Spinal cord (tissue), 10 donors: ENCODE results near the gene SCFD2. TPM values are rescaled to one million over a fixed set of nuclear protein-coding genes. Genes with fewer than 3 reads are reported as not detected.

Experiments
- DNase-seq, 6 donors: peaks; one replicate each; pipeline versions ENCODE4 v3.0.0 to v3.0.0-alpha.2; 2013 to 2015; ENCODE audit warnings: low spot score in 6 of 6, low read depth in 4 of 6
- H3K27ac ChIP-seq: one replicate; pipeline ENCODE4 v1.5.1; 2013; ENCODE audit warnings: low read depth, low read length, control low read depth
- H3K27me3 ChIP-seq: one replicate; pipeline ENCODE4 v1.6.1; 2013; ENCODE audit warnings: low read length; ENCODE audit not compliant: control insufficient read depth, insufficient read depth
- H3K36me3 ChIP-seq: one replicate; pipeline ENCODE4 v1.6.1; 2013; ENCODE audit warnings: low read length; ENCODE audit not compliant: control insufficient read depth, insufficient read depth
- H3K4me1 ChIP-seq: one replicate; pipeline ENCODE4 v1.6.1; 2013; ENCODE audit warnings: low read length; ENCODE audit not compliant: control insufficient read depth, insufficient read depth
- H3K4me3 ChIP-seq: one replicate; pipeline ENCODE4 v1.5.1; 2013; ENCODE audit warnings: low read depth, low read length, control low read depth
- H3K9me3 ChIP-seq: one replicate; pipeline ENCODE4 v1.6.1; 2013; ENCODE audit warnings: low read length; ENCODE audit not compliant: control insufficient read depth, insufficient read depth
- WGBS: methylation state at CpG from one replicate; pipeline ENCODE4 v1.1.5; 2013; ENCODE audit warnings: missing lambda C conversion rate; ENCODE audit not compliant: insufficient coverage; 5-methylcytosine and 5-hydroxymethylcytosine counted together
- polyA plus RNA-seq, 2 donors: library from polyadenylated mRNA; unstranded; fragments of 120-200 nt; gene quantifications; one replicate each; pipeline ENCODE4 v1.2.1, GENCODE V29; 2013; ENCODE audit not compliant: insufficient read length in 2 of 2
- total RNA-seq, 2 donors: library from RNA; depleted of rRNA in 1 of 2; stranded (reverse); fragments of 120-200 nt in 1 of 2; fragments of >200 nt in 1 of 2; gene quantifications; one replicate each; pipeline versions ENCODE4 v1.2.3 to v1.2.4, GENCODE V29; 2013 to 2014
- donor health status: healthy.

Gene SCFD2
- total and polyA plus RNA-seq, 4 donors: 15.6 to 19.5 (median 17.7) TPM

DNA sequence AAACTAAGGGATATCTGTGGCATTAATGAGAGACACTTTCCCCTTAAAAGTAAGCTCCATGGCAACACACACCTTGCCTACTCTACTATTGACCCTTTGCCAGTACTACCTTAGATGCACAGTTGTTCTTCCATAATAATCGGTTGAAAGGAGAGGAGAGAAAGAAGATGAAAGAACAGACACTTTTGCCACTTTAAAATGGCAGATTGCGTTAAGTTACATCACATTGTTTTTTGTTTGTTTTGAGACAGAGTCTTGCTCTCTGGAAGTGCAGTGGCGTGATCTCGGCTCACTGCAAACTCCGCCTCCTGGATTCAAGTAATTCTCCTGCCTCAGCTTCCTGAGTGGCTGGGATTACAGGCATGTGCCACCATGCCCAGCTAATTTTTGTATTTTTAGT, 239.8 kb downstream of the SCFD2 start:
- H3K27me3 ChIP-seq: no peaks in the 10 kb centered on the region
- no peak overlapping the region for H3K27ac ChIP-seq
- no peaks in the 10 kb centered on the region for H3K9me3 ChIP-seq
- H3K4me1 ChIP-seq: no peaks in the 10 kb centered on the region
- H3K4me3 ChIP-seq: no peak overlapping the region
- WGBS: 100% methylated on average over 4 of the region's 5 CpGs
- no peak for DNase-seq
- H3K36me3 ChIP-seq: no peaks in the 10 kb centered on the region

DNA sequence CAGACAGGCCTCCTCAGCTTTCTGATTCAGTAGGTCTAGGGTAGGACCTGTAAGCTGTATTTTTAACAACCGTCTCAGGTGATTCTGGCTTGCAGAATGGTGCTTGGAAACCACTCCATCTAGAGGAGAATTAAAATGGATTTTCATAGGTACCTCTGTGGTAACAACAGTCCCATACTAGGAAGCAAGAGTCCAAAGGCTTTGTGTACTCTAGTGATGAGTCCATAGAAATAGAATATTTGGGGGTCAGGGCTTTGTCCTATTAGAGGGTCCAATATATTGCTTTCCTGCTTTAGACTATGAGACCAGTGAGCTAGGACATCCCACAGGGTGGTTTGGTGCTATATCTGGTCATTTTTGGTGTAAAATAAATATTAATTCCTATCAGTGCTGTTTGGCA, 242.0 kb downstream of the SCFD2 start:
- no peaks in the 10 kb centered on the region for H3K27me3 ChIP-seq
- no peak overlapping the region for H3K4me3 ChIP-seq
- H3K27ac ChIP-seq: no peak overlapping the region
- H3K9me3 ChIP-seq: no peaks in the 10 kb centered on the region
- H3K4me1 ChIP-seq: no peaks in the 10 kb centered on the region
- no peaks in the 10 kb centered on the region for H3K36me3 ChIP-seq
- no peak for DNase-seq
- no CpG with 5 or more reads among the region's 1 CpG for WGBS

DNA sequence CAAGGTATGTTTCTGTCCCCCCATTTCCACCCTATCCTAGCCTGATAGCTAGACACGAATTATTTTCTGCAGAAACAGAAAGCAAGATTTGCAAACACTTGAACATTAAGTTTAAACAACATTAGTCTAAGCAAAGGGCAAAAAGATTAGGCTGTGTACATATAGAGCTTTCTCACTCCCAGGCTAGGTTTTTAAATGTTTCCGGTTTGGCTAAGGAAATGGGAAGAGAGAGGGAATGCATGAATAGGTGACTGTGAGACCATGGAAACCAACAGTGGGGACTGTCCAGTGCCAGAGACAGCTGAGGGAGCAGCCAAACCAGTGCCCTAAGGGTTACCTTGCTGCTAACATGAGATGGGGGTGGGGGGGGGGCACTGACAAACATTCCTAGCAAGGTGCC, 242.7 kb downstream of the SCFD2 start:
- DNase-seq: peak in 2 of 6 donors; percentile 16 to 19
- H3K4me3 ChIP-seq: no peak overlapping the region
- H3K27me3 ChIP-seq: no peaks in the 10 kb centered on the region
- 20% methylated on average over 1 of the region's 2 CpGs for WGBS
- no peak overlapping the region for H3K27ac ChIP-seq
- H3K36me3 ChIP-seq: no peaks in the 10 kb centered on the region
- no peaks in the 10 kb centered on the region for H3K4me1 ChIP-seq
- no peaks in the 10 kb centered on the region for H3K9me3 ChIP-seq

DNA sequence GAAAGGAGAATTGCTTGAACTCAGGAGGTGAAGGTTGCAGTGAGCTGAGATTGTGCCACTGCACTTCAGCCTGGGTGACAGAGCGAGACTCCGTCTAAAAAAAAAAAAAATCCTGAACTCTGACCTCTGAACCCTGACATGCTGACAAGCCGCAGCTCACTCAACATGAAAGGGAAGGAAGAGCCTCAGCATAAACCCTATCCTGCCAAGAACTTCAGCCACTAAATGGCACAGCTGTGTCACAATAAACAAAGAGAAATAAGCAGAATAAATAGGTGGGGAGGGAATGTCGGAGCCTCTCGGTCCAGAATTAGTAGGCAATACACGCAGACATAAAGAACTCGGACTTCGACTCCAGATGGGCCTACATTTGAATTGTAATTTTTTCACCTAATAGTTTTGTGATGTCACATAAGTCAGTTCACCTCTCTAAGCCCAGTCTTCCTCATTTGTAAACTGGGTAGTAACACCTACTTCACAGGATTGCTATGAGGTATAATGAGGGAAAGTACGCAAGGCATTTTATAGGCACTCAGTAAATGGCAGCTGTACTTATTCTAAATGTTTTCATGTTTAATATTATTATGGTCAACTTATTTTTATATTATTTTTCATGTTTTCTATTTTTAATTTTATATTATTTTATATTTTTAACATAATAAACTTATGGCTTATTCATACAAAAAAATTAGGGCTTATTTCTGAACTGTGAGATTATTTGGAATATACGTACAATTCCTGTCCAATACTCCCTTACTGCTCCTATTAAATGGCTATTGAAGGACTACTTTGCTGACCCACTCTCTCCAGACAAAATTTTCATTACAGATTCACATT, 243.4 kb downstream of the SCFD2 start:
- Histone ChIP-seq H3K9me3 (no peaks in the 10 kb centered on the region), H3K4me1 (no peaks in the 10 kb centered on the region), H3K4me3 (no peak overlapping the region), H3K27ac (no peak overlapping the region), H3K36me3 (no peaks in the 10 kb centered on the region), H3K27me3 (no peaks in the 10 kb centered on the region)
- no CpG with 5 or more reads among the region's 10 CpGs for WGBS
- peak in 1 of 6 donors; percentile 16 for DNase-seq

DNA sequence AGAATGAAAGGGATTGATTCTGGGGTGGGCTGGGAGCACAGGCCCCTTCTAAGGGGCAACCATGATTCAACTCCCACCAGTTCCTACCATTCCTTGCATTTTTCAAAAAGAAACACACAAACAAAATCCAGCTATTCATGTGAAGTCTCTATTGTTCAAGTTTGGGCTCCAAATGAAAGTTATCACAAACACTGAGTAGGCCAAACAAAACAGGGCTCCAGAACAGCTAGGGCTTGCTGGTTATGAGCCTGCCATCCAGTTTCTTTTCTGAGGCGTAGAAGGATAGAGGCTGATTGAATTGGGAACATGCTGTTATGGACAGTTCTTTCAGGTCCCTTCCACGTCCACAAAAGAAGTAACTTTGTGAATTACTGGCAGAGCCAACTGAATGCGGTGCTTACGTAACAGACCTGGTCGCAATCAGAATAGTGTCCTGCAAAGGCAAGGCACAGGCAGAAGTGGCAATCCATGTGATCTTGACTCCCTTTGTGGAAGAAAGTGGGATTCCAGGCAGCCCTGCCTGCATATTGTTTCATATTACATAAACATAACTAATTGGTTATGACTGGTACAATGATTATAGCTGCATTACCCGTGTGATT, 244.5 kb downstream of the SCFD2 start:
- Histone ChIP-seq H3K9me3 (no peaks in the 10 kb centered on the region), H3K27me3 (no peaks in the 10 kb centered on the region), H3K27ac (no peak overlapping the region), H3K36me3 (no peaks in the 10 kb centered on the region), H3K4me3 (no peak overlapping the region), H3K4me1 (no peaks in the 10 kb centered on the region)
- DNase-seq: peak in 1 of 6 donors; percentile 26
- WGBS: 82% methylated on average over 4 of the region's 6 CpGs

DNA sequence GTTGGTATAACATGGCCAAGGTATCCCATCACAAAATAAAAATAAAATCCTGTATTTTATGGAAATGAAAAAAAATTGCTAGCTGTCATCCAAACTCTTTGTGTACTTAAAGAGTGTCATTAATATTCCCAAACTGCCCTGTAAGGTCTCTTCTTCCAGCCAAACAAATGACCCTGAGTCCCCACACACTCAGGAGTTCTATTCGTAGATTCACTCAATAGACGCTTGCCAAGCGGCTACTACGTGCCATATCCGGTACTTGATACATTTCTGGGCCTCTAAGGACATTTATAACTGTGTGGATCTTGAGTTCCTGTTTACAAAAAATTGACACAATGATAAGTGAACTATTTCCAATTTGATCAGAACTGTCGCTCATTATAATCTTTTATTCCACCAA, 245.1 kb downstream of the SCFD2 start:
- Histone ChIP-seq H3K9me3 (no peaks in the 10 kb centered on the region), H3K27ac (no peak overlapping the region), H3K27me3 (no peaks in the 10 kb centered on the region), H3K36me3 (no peaks in the 10 kb centered on the region), H3K4me1 (no peaks in the 10 kb centered on the region), H3K4me3 (no peak overlapping the region)
- no peak for DNase-seq
- WGBS: no CpG with 5 or more reads among the region's 6 CpGs

DNA sequence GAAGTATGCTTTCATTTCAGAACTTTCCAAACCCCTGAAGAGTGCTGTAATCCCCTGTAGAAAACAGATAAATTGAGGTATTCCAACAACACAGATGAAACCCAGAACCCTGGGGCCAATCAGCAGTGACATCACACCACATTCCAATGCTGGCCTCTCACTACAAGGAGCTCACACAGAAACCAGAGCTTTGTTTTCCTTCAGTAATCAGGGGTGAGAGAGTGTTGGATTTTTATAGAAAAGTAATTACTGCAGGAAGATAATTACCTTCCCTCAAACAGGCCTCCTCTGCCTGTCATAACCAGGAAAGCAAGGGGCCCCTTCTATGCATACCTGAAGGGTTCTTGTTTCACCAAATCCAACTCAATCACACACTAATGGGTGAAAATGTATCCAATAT, 246.2 kb downstream of the SCFD2 start:
- no peaks in the 10 kb centered on the region for H3K27me3 ChIP-seq

DNA sequence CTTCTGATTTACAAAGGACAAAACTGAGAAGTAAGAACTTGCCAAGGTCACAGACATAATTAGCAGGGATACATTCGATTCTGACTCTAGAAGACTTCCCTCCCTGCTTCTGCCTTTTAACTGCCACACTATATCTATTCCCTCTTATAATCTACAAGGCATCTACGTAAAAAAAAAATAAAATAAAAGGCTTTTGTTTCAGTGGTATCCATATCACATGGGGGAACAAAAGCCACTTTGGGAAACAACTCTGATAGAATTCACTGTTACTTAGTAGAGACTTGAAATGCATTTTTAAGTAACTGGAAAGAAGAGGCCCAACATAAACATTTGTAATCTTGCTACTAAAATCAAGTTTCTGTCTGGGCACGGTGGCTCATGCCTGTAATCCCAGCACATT, 247.2 kb downstream of the SCFD2 start:
- WGBS: 64% methylated on average over 2 of the region's 3 CpGs
- Histone ChIP-seq H3K36me3 (no peaks in the 10 kb centered on the region), H3K27me3 (no peaks in the 10 kb centered on the region), H3K4me1 (no peaks in the 10 kb centered on the region), H3K9me3 (no peaks in the 10 kb centered on the region), H3K27ac (no peak overlapping the region), H3K4me3 (no peak overlapping the region)
- DNase-seq: no peak

More for the DNA sequence above, 246.2 kb downstream of the SCFD2 start:
- no peak overlapping the region for H3K4me3 ChIP-seq
- H3K27ac ChIP-seq: no peak overlapping the region
- H3K9me3 ChIP-seq: no peaks in the 10 kb centered on the region
- peak in 2 of 6 donors; percentile 3 to 25 for DNase-seq
- H3K36me3 ChIP-seq: no peaks in the 10 kb centered on the region
- no peaks in the 10 kb centered on the region for H3K4me1 ChIP-seq

DNA sequence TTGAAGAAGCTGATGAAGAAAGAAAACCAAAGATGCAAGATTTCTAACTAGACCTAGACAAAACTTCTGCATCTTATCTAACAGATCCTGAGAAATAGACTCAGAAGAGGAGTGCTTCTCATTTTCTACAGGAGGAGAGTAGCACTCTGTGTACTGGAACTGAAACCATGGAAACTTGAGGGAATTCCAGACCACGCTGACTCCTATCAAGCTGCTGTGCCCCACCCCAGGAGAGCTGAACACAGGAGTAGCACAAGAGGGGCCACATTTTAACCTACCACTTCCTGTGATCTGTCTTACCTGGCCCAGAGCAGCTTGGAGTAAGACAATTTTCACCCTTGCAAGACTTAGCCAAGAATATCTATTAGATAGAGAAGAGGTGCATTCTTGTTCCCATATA, 248.9 kb downstream of the SCFD2 start:
- Histone ChIP-seq H3K36me3 (no peaks in the 10 kb centered on the region), H3K27ac (no peak overlapping the region), H3K4me1 (no peaks in the 10 kb centered on the region), H3K4me3 (no peak overlapping the region), H3K27me3 (no peaks in the 10 kb centered on the region), H3K9me3 (no peaks in the 10 kb centered on the region)
- DNase-seq: no peak
- WGBS: no CpG with 5 or more reads among the region's 1 CpG
